PC-3 (cell line): ENCODE data around the gene PSMA7. TPM values are rescaled to one million over a fixed set of nuclear protein-coding genes. Genes with fewer than 3 reads are reported as not detected.

Source experiments
- ATAC-seq: fragments of 200-7000 bp; cut with Tn5 transposase; 2 replicates; pipeline ENCODE4 v1.9.1; 2020; ENCODE audit warnings: mild to moderate bottlenecking, moderate library complexity
- BruUV-seq: library from RNA; stranded (reverse); fragments of 400-500 nt; replicated peaks from 2 replicates; lab custom pipeline; 2021; lab: Mats Ljungman, UMichigan
- CTCF ChIA-PET: fragments of 300-600 bp; sonication (Branson Sonifier 250); formaldehyde crosslinking; loops from one replicate; lab custom pipeline; 2022; ENCODE audit warnings: antibody characterized with exemption; lab: Charles Lee
- POLR2A ChIA-PET: fragments of 300-600 bp; sonication (Branson Sonifier 250); formaldehyde crosslinking; loops from one replicate; lab custom pipeline; 2022; ENCODE audit warnings: antibody characterized with exemption; ENCODE audit not compliant: unreplicated experiment; lab: Charles Lee
- DNase-seq: peaks from one replicate; pipeline ENCODE4 v3.0.0-alpha.2; 2015
- H2AFZ ChIP-seq: fragments of 300-600 bp; sonication (generic); 2 replicates; pipeline ENCODE4 v1.6.0; 2016; ENCODE audit warnings: antibody characterized with exemption, low read length
- H3F3A ChIP-seq: fragments of 300-600 bp; sonication (generic); one replicate; pipeline ENCODE4 v1.6.0; 2017; ENCODE audit warnings: antibody characterized with exemption, low read length, control low read depth, mild to moderate bottlenecking; ENCODE audit not compliant: unreplicated experiment
- H3K27ac ChIP-seq: fragments of 300-600 bp; sonication (generic); 2 replicates; pipeline ENCODE4 v1.5.1; 2016; ENCODE audit warnings: mild to moderate bottlenecking, low read length
- H3K27me3 ChIP-seq: fragments of 300-600 bp; sonication (generic); 2 replicates; pipeline ENCODE4 v1.6.1; 2016; ENCODE audit warnings: low read length, mixed read lengths
- H3K36me3 ChIP-seq: fragments of 300-600 bp; sonication (generic); 2 replicates; pipeline ENCODE4 v1.6.1; 2016; ENCODE audit warnings: low read depth, mixed run types, low read length, mixed read lengths
- H3K4me1 ChIP-seq: fragments of 300-600 bp; sonication (generic); 2 replicates; pipeline ENCODE4 v1.5.1; 2016; ENCODE audit warnings: low read length; ENCODE audit not compliant: insufficient read depth
- H3K4me2 ChIP-seq: fragments of 300-600 bp; sonication (generic); 2 replicates; pipeline ENCODE4 v1.6.0; 2016; ENCODE audit warnings: low read length
- H3K4me3 ChIP-seq: fragments of 300-600 bp; sonication (generic); 2 replicates; pipeline ENCODE4 v1.5.1; 2016; ENCODE audit warnings: mild to moderate bottlenecking, low read length, mixed read lengths
- H3K79me2 ChIP-seq: fragments of 300-600 bp; sonication (generic); 2 replicates; pipeline ENCODE4 v1.6.1; 2017; ENCODE audit warnings: low read length, mixed read lengths
- H3K9ac ChIP-seq: fragments of 300-600 bp; sonication (generic); 2 replicates; pipeline ENCODE4 v1.6.0; 2016; ENCODE audit warnings: mild to moderate bottlenecking, low read length
- H3K9me2 ChIP-seq: fragments of 300-600 bp; sonication (generic); replicated peaks from 2 replicates; pipeline ENCODE4 v1.6.1; 2016; ENCODE audit warnings: mixed run types, low read length, mixed read lengths
- H3K9me3 ChIP-seq: fragments of 300-600 bp; sonication (generic); 2 replicates; pipeline ENCODE4 v1.6.1; 2016; ENCODE audit warnings: low read length, mixed read lengths
- H4K20me1 ChIP-seq: fragments of 300-600 bp; sonication (generic); 2 replicates; pipeline ENCODE4 v1.6.1; 2016; ENCODE audit warnings: low read length, mixed read lengths
- EZH2 ChIP-seq: fragments of 300-600 bp; sonication (generic); IDR thresholded peaks from one replicate; pipeline ENCODE4 v1.6.1; 2017; ENCODE audit warnings: antibody characterized with exemption, mild to moderate bottlenecking, low read length; ENCODE audit not compliant: unreplicated experiment
- EZH2phosphoT487 ChIP-seq: fragments of 300-600 bp; sonication (generic); IDR thresholded peaks from 2 replicates; pipeline ENCODE4 v1.6.1; 2018; ENCODE audit warnings: mild to moderate bottlenecking, antibody characterized with exemption, low read length, borderline replicate concordance
- intact Hi-C: fragments of 100-400 bp; cut with micrococcal nuclease; formaldehyde crosslinking; loops from 2 replicates; pipeline ENCODE4 v1.9.0; 2023
- total RNA-seq: library from RNA; depleted of rRNA; stranded (reverse); fragments of >200 nt; gene quantifications from 2 replicates; pipeline ENCODE4 v1.2.3, GENCODE V29; 2014
- TF ChIP-seq, protein P1 (sequence below): fragments of 300-600 bp; sonication (generic); conservative IDR thresholded peaks from 2 replicates; pipeline ENCODE4 v1.5.1; 2017; ENCODE audit warnings: antibody characterized with exemption, low read depth, mild to moderate bottlenecking, low read length

PSMA7 gene
- total RNA-seq, 1 experiment from 2014 or later = 751 TPM

DNA sequence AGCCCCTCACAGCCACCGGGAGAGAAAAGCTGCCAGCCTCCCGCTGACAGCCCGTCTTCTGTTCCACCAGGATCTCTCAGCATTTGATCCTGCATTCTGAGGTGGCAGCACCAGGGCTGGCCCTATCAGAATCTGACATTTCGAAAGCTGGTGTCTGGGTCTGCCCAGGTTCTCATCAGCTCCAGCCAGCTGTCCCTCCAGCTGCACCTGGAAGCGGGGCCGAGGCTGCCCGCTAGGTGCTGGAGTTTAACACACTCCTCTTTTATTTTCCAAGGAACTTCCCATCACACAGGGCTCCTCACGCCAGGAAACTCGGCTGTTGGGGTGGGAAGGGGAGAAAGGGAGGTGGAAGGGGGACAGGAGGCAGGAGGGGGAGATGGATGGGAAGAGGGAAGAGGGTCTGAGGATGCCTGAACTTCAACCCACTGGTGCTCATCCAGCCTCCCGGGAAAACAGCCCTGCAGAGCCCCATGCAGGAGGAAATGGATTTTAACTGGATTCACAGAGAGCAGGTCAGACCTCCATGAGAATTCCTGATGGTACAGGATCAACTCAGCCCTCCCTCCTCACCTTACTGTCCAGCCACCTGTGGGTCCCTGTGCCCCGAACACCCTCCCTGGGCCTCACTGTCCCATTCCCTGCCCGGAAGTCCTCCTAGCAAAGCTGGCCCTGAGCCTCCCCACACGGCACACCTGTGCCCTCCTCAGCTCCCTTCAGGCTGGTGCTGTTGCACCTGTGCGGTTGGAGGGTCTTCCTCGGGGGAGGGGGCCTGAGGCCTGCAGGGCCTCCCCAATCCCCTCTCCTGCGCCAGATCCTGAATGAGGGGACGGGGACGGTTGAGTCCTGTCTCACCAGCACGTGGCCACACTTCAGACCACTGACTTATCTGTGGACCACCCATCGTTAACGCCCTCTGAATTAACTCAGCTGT is 24.8 kb downstream of the PSMA7 start:
- no peaks in the 10 kb centered on the region for H3K36me3 ChIP-seq
- H4K20me1 ChIP-seq = peaks cover 2% of the 10 kb centered on the region; the same call in 1 of the 2 replicates
- no peak overlapping the region for H3K27ac ChIP-seq
- no peaks in the 10 kb centered on the region for H3K9me3 ChIP-seq
- intact Hi-C loops = no loop called here
- ATAC-seq (no peak), DNase-seq (no peak)
- H3F3A ChIP-seq = no peaks in the 10 kb centered on the region
- H3K4me3 ChIP-seq = no peak overlapping the region
- BruUV-seq = no TSS peak
- no peaks in the 10 kb centered on the region for H3K9me2 ChIP-seq
- TF ChIP-seq, protein P1, sequence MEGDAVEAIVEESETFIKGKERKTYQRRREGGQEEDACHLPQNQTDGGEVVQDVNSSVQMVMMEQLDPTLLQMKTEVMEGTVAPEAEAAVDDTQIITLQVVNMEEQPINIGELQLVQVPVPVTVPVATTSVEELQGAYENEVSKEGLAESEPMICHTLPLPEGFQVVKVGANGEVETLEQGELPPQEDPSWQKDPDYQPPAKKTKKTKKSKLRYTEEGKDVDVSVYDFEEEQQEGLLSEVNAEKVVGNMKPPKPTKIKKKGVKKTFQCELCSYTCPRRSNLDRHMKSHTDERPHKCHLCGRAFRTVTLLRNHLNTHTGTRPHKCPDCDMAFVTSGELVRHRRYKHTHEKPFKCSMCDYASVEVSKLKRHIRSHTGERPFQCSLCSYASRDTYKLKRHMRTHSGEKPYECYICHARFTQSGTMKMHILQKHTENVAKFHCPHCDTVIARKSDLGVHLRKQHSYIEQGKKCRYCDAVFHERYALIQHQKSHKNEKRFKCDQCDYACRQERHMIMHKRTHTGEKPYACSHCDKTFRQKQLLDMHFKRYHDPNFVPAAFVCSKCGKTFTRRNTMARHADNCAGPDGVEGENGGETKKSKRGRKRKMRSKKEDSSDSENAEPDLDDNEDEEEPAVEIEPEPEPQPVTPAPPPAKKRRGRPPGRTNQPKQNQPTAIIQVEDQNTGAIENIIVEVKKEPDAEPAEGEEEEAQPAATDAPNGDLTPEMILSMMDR = no peak
- TF ChIP-seq EZH2phosphoT487 (no peak), EZH2 (no peak)
- ChIA-PET CTCF (no interaction called here), POLR2A (no interaction called here)
- peaks cover 1% of the 10 kb centered on the region; the same call in 1 of the 2 replicates for H3K27me3 ChIP-seq
- H3K4me2 ChIP-seq = no peak overlapping the region
- peaks cover 6% of the 10 kb centered on the region for H3K79me2 ChIP-seq
- no peak overlapping the region for H3K9ac ChIP-seq
- no peak overlapping the region for H2AFZ ChIP-seq
- peaks cover 5% of the 10 kb centered on the region; the same call in 1 of the 2 replicates for H3K4me1 ChIP-seq

GRCh38 chr20:62117658-62118057 is 25.5 kb downstream of the PSMA7 start:
- H3K9me3 ChIP-seq = no peaks in the 10 kb centered on the region
- H3K27ac ChIP-seq = no peak overlapping the region
- H3K4me2 ChIP-seq = no peak overlapping the region
- no peak overlapping the region for H3K4me3 ChIP-seq
- CTCF ChIA-PET = no interaction called here
- no peak overlapping the region for H3K9ac ChIP-seq
- peaks cover 8% of the 10 kb centered on the region; the same call in 1 of the 2 replicates for H3K27me3 ChIP-seq
- H3K9me2 ChIP-seq = no peaks in the 10 kb centered on the region
- TF ChIP-seq EZH2 = no peak
- no peak for TF ChIP-seq EZH2phosphoT487
- DNase-seq (no peak), ATAC-seq (no peak)
- no TSS peak for BruUV-seq
- H3K4me1 ChIP-seq = 0 out of 2 replicates have a peak, but pooled peaks cover 4% of the 10 kb centered on the region
- no peaks in the 10 kb centered on the region for H3K79me2 ChIP-seq
- intact Hi-C loops = no loop called here
- POLR2A ChIA-PET = no interaction called here
- H3F3A ChIP-seq = no peaks in the 10 kb centered on the region
- H4K20me1 ChIP-seq = no peaks in the 10 kb centered on the region
- no peaks in the 10 kb centered on the region for H3K36me3 ChIP-seq
- H2AFZ ChIP-seq = no peak overlapping the region

DNA sequence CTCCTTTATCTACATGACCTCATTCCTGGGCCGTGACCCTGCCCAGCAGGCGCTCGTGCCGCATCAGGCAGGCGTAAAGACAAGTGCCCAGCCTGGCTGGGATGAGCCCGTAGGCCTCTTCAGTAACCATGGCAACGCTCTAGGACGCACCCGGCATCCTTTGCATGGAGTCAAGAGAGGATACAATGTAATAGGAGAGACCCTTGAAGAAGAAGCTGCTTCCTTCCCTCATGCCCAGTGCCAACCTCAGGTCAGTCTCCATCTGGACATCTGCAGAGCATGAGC is 25.9 kb downstream of the PSMA7 start:
- H3K79me2 ChIP-seq = no peaks in the 10 kb centered on the region
- H2AFZ ChIP-seq = no peak overlapping the region
- H3K9ac ChIP-seq = no peak overlapping the region
- TF ChIP-seq EZH2 = no peak
- TF ChIP-seq, protein P1 = no peak
- no peak overlapping the region for H3K27ac ChIP-seq
- H3K4me2 ChIP-seq = no peak overlapping the region
- ATAC-seq (no peak), DNase-seq (no peak)
- no peaks in the 10 kb centered on the region for H3K9me2 ChIP-seq
- H3K4me3 ChIP-seq = no peak overlapping the region
- no TSS peak for BruUV-seq
- H3K4me1 ChIP-seq = 0 out of 2 replicates have a peak, but pooled peaks cover 4% of the 10 kb centered on the region
- ChIA-PET CTCF (no interaction called here), POLR2A (no interaction called here)
- peaks cover 8% of the 10 kb centered on the region; the same call in 1 of the 2 replicates for H3K27me3 ChIP-seq
- no peaks in the 10 kb centered on the region for H3K9me3 ChIP-seq
- intact Hi-C loops = no loop called here
- no peaks in the 10 kb centered on the region for H3K36me3 ChIP-seq
- no peaks in the 10 kb centered on the region for H3F3A ChIP-seq
- H4K20me1 ChIP-seq = no peaks in the 10 kb centered on the region
